Measurements from ENCODE around the gene STX18.

DNA sequence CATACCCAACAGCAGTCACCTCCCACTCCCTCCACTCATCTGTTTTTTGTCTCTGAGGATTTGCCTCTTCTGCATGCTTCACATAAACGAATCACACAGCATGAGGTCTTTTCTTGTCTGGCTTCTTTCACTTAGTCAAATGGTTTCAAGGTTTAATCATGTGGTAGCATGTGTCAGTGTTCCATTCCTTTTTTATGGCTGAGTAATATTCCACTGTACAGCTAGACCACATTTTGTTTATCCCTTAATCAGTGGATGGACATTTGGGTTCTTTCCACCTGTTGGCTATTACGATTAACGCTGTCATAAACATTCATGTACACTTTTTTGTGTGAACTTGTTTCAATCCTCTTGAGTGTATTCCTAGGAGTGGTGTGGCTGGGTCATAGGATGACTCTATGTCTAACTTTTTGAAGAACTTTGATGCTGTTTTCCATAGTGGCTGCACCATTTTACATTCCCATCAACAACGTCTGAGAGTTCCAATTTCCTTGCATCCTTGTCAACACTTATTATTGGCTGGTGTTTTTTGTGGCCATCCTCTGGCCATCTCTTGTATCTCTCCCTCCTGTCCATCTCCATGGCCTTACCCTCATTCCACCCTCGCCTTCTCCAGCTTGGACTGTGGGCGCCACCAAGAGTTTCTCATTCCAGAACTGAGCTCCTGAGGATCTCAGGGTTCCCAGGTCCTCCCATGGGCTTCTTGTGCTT, 167.3 kb downstream of the STX18 start:
- TF ChIP-seq, protein P1, sequence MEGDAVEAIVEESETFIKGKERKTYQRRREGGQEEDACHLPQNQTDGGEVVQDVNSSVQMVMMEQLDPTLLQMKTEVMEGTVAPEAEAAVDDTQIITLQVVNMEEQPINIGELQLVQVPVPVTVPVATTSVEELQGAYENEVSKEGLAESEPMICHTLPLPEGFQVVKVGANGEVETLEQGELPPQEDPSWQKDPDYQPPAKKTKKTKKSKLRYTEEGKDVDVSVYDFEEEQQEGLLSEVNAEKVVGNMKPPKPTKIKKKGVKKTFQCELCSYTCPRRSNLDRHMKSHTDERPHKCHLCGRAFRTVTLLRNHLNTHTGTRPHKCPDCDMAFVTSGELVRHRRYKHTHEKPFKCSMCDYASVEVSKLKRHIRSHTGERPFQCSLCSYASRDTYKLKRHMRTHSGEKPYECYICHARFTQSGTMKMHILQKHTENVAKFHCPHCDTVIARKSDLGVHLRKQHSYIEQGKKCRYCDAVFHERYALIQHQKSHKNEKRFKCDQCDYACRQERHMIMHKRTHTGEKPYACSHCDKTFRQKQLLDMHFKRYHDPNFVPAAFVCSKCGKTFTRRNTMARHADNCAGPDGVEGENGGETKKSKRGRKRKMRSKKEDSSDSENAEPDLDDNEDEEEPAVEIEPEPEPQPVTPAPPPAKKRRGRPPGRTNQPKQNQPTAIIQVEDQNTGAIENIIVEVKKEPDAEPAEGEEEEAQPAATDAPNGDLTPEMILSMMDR (IDR thresholded peaks at IDR 0.05; ENCODE audit: insufficient read depth, low read depth, low read length) = no peak
- no peak for TF ChIP-seq EZH2 (IDR thresholded peaks at IDR 0.05; ENCODE audit: insufficient read depth, low read length)

Measured in astrocyte (in vitro differentiated cells and primary cell).